ENCODE measurements around the gene ZNF519. TPM values are rescaled to one million over a fixed set of nuclear protein-coding genes. Genes with fewer than 3 reads are reported as not detected.

Gene ZNF519
- total RNA-seq, 4 donors from 2014 or later: 4.0 to 16.3 (median 5.1) TPM

DNA sequence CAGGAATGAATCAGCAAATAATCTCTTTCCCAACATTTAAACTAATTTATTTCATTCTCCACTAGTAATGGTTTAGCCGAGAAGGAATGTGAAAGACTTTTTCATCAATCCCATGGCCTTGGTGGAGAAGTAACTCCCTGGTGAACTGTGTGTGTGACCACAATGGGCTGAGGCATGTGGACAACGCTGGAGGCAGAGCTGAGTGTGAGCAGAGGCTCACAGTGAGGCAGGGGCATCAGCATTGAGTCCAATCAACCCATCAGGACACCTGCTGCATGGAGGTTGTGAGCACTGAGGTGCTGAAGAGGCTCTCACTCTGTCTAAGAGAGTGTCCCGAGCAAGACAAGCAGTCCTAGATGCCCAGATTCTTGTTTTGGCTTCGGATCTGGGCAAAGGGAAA lies 78.6 kb downstream of the ZNF519 start:
- no peak overlapping the region for H3K27ac ChIP-seq
- H3K36me3 ChIP-seq: no peaks in the 10 kb centered on the region
- no peaks in the 10 kb centered on the region for H3K27me3 ChIP-seq
- H3K9me3 ChIP-seq: peaks cover 0 to 28% (median 0%) of the 10 kb centered on the region in 3 donors
- TF ChIP-seq POLR2A (IDR thresholded peaks at IDR 0.05) (no peak), POLR2AphosphoS5 (IDR thresholded peaks at IDR 0.05) (no peak), EP300 (IDR thresholded peaks at IDR 0.05) (no peak)
- TF ChIP-seq, protein P1, sequence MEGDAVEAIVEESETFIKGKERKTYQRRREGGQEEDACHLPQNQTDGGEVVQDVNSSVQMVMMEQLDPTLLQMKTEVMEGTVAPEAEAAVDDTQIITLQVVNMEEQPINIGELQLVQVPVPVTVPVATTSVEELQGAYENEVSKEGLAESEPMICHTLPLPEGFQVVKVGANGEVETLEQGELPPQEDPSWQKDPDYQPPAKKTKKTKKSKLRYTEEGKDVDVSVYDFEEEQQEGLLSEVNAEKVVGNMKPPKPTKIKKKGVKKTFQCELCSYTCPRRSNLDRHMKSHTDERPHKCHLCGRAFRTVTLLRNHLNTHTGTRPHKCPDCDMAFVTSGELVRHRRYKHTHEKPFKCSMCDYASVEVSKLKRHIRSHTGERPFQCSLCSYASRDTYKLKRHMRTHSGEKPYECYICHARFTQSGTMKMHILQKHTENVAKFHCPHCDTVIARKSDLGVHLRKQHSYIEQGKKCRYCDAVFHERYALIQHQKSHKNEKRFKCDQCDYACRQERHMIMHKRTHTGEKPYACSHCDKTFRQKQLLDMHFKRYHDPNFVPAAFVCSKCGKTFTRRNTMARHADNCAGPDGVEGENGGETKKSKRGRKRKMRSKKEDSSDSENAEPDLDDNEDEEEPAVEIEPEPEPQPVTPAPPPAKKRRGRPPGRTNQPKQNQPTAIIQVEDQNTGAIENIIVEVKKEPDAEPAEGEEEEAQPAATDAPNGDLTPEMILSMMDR (IDR thresholded peaks at IDR 0.05): no peak
- H3K4me1 ChIP-seq: no peaks in the 10 kb centered on the region
- H3K4me3 ChIP-seq: no peak overlapping the region
- no peak for ATAC-seq
- 80 to 90% methylated on average over 2 of the region's 4 CpGs for WGBS, 2 donors (ENCODE audit: low coverage in 1 of 2)

Other genes starting within 250 kb of the ZNF519 start
- not detected for gene MC2R, start 216.9 kb downstream of the ZNF519 start, total RNA-seq